K562 (cell line): ENCODE measurements around the gene TRAPPC1. TPM values are rescaled to one million over a fixed set of nuclear protein-coding genes. Genes with fewer than 3 reads are reported as not detected.
A peak's percentile ranks its signal among the peaks of the same experiment; 100 is the strongest.

Experiments used
- ATAC-seq: fragments of 200-7000 bp; cut with Tn5 transposase; 3 replicates; pipeline ENCODE4 v1.9.1; 2020; ENCODE audit warnings: moderate library complexity
- BruUV-seq: library from RNA; stranded (reverse); fragments of 400-500 nt; replicated peaks from 2 replicates; lab custom pipeline; 2021; lab: Mats Ljungman, UMichigan
- CTCF ChIA-PET: fragments of 300-600 bp; formaldehyde crosslinking; extraction: SDS; loops from one replicate; lab custom pipeline; 2021; ENCODE audit warnings: low intra/inter-chr PET ratio; lab: Yijun Ruan, JAX
- POLR2A ChIA-PET: fragments of 300-600, 350-650 bp; sonication (Branson Sonifier 250); formaldehyde crosslinking; extraction: SDS; loops from one replicate; lab custom pipeline; 2021; ENCODE audit warnings: antibody characterized with exemption, inconsistent platforms; lab: Yijun Ruan, JAX
- DNase-seq, 4 experiments: peaks; one replicate each; pipeline versions ENCODE4 v3.0.0 to v3.0.0-alpha.2; 2011 to 2018; ENCODE audit warnings: low spot score in 3 of 4, mixed read lengths in 3 of 4; ENCODE audit errors: extremely low read depth in 1 of 4
- FAIRE-seq: peaks from 2 replicates; lab custom pipeline; 2011; peaks lifted over from hg19 to GRCh38; lab: Jason Lieb, UNC
- H2AFZ ChIP-seq: 2 replicates; pipeline ENCODE4 v1.6.0; 2011; ENCODE audit warnings: low read depth, low read length, control low read depth, inconsistent platforms
- H3K27ac ChIP-seq: fragments of 200-600 bp; 3 replicates; pipeline ENCODE4 v1.8.0; 2011; ENCODE audit warnings: low read depth, mild to moderate bottlenecking, control low read depth, inconsistent platforms, low read length, moderate library complexity, mixed read lengths; ENCODE audit errors: extremely low read depth
- H3K27me3 ChIP-seq, 2 experiments: fragments of 300-600 bp in 1 of 2; 2 replicates in 1 of 2; 3 replicates in 1 of 2; pipeline versions ENCODE4 v1.6.0 to v1.8.0; 2011; ENCODE audit warnings: inconsistent platforms in 2 of 2, low read length in 2 of 2, mild to moderate bottlenecking in 1 of 2, mixed read lengths in 1 of 2, moderate library complexity in 1 of 2; ENCODE audit not compliant: control insufficient read depth in 2 of 2, insufficient read depth in 2 of 2
- H3K36me3 ChIP-seq: fragments of 300-600 bp; 3 replicates; pipeline ENCODE4 v1.8.0; 2011; ENCODE audit warnings: mild to moderate bottlenecking, low read length, inconsistent platforms; ENCODE audit not compliant: control insufficient read depth, insufficient read depth
- H3K4me1 ChIP-seq, 2 experiments: fragments of 200-600 bp in 1 of 2; replicated peaks in 1 of 2; 2 replicates in 1 of 2; 3 replicates in 1 of 2; pipeline versions ENCODE4 v1.5.1 to v1.8.0; 2011; ENCODE audit warnings: inconsistent platforms in 2 of 2, low read length in 2 of 2, mild to moderate bottlenecking in 1 of 2, mixed read lengths in 1 of 2, moderate library complexity in 1 of 2; ENCODE audit not compliant: control insufficient read depth in 2 of 2, insufficient read depth in 2 of 2
- H3K4me2 ChIP-seq: 2 replicates; pipeline ENCODE4 v1.6.1; 2011; ENCODE audit warnings: low read length, control low read depth, inconsistent platforms, mixed read lengths; ENCODE audit not compliant: insufficient read depth
- H3K4me3 ChIP-seq: fragments of 200-600 bp; sonication (generic), shearing (Covaris generic); 2 replicates; pipeline ENCODE4 v1.5.1; 2016; ENCODE audit warnings: control low read depth, inconsistent platforms
- H3K79me2 ChIP-seq: fragments of 200-600 bp; 3 replicates; pipeline ENCODE4 v1.8.0; 2011; ENCODE audit warnings: low read length, inconsistent platforms; ENCODE audit not compliant: control insufficient read depth, insufficient read depth
- H3K9ac ChIP-seq, 2 experiments: 2 replicates each; pipeline versions ENCODE4 v1.6.0 to v1.6.1; 2011; ENCODE audit warnings: low read depth in 2 of 2, low read length in 2 of 2, control low read depth in 1 of 2, inconsistent platforms in 1 of 2, mild to moderate bottlenecking in 1 of 2, mixed read lengths in 1 of 2; ENCODE audit not compliant: insufficient read depth in 1 of 2
- H3K9me1 ChIP-seq: one replicate; pipeline ENCODE4 v1.6.0; 2011; ENCODE audit warnings: inconsistent platforms, mild to moderate bottlenecking, low read length, moderate library complexity; ENCODE audit not compliant: control insufficient read depth, insufficient read depth
- H3K9me3 ChIP-seq: replicated peaks from 2 replicates; pipeline ENCODE4 v1.5.1; 2011; ENCODE audit warnings: low read depth, low read length, inconsistent platforms; ENCODE audit not compliant: control insufficient read depth, insufficient read depth
- H4K20me1 ChIP-seq: replicated peaks from 2 replicates; pipeline ENCODE4 v1.6.1; 2011; ENCODE audit warnings: low read length, inconsistent platforms, mixed read lengths; ENCODE audit not compliant: control insufficient read depth, insufficient read depth
- HINFP ChIP-seq: fragments of 450-650 bp; conservative IDR thresholded peaks from 2 replicates; pipeline ENCODE4 v1.6.1; 2016; ENCODE audit warnings: missing genetic modification characterization, low read depth, mild to moderate bottlenecking, control low read depth, missing compliant biosample characterization
- MTA2 ChIP-seq: fragments of 450-650 bp; IDR thresholded peaks from 2 replicates; pipeline ENCODE4 v1.6.1; 2016; ENCODE audit warnings: low read depth
- PTTG1 ChIP-seq: fragments of 450-650 bp; IDR thresholded peaks from 2 replicates; pipeline ENCODE4 v1.6.1; 2016; ENCODE audit warnings: low read depth, mild to moderate bottlenecking, missing genetic modification characterization, missing compliant biosample characterization
- ZBTB9 ChIP-seq: fragments of 450-650 bp; formaldehyde crosslinking; IDR thresholded peaks from 2 replicates; pipeline ENCODE4 v1.4.0; 2020; ENCODE audit warnings: mild to moderate bottlenecking, moderate library complexity
- ZNF232 ChIP-seq: sonication (generic); formaldehyde crosslinking; IDR thresholded peaks from 2 replicates; pipeline ENCODE4 v1.8.0; 2022; ENCODE audit warnings: mild to moderate bottlenecking, missing genetic modification reagents
- WGBS: fragments of 100-300 bp; shearing (Covaris generic); methylation state at CpG from one replicate; pipeline ENCODE4 v1.1.6; 2016; ENCODE audit warnings: low coverage, mixed read lengths; ENCODE audit not compliant: insufficient coverage; ENCODE audit errors: missing lambda C conversion rate; 5-methylcytosine and 5-hydroxymethylcytosine counted together
- in situ Hi-C: fragments of 300-500 bp; cut with MboI; formaldehyde crosslinking; loops from 4 replicates; pipeline ENCODE4 v1.15.0; 2018; ENCODE audit warnings: inconsistent platforms, mixed read lengths
- intact Hi-C: fragments of 100-400 bp; cut with micrococcal nuclease; formaldehyde crosslinking; loops from 2 replicates; pipeline ENCODE4 v1.14.2; 2022
- polyA plus RNA-seq, 8 experiments: library from polyadenylated mRNA; depleted of rRNA in 4 of 8; stranded (reverse) in 5 of 8; unstranded in 3 of 8; fragments of >200 nt; fragmentation: Nextera tagmentation in 2 of 8; fragmentation: Illumina TruSeq in 1 of 8; extraction: Ambion mirVana in 2 of 8; extraction: Trizol in 1 of 8; gene quantifications; 2 replicates each; pipeline versions ENCODE4 v1.2.1 to v1.2.3, GENCODE V29; 2011 to 2014; ENCODE audit warnings: inconsistent platforms in 1 of 8, missing spikeins in 1 of 8
- total RNA-seq, 7 experiments: library from RNA; depleted of rRNA in 6 of 7; stranded (reverse); fragments of >200 nt in 6 of 7; fragmentation: Illumina TruSeq in 2 of 7; extraction: Trizol in 2 of 7; gene quantifications; 2 replicates each; pipeline versions ENCODE4 v1.2.1 to v1.2.3, GENCODE V29; 2011 to 2021; ENCODE audit warnings: low replicate concordance in 1 of 7
- TF ChIP-seq, protein P1 (sequence below): fragments of 450-650 bp; IDR thresholded peaks from 2 replicates; pipeline ENCODE4 v1.7.0; 2016; ENCODE audit warnings: borderline replicate concordance
- TF ChIP-seq, protein P2 (sequence below), 2 experiments: IDR thresholded peaks in 1 of 2; conservative IDR thresholded peaks in 1 of 2; 2 replicates each; pipeline ENCODE4 v1.6.1; 2016; ENCODE audit warnings: low read depth in 2 of 2, mild to moderate bottlenecking in 1 of 2, missing compliant biosample characterization in 1 of 2, missing genetic modification characterization in 1 of 2, moderate library complexity in 1 of 2
- TF ChIP-seq, protein P3 (sequence below), 2 experiments: fragments of 450-650 bp; conservative IDR thresholded peaks; 2 replicates each; pipeline ENCODE4 v1.6.1; 2017; ENCODE audit warnings: mild to moderate bottlenecking in 2 of 2, moderate library complexity in 2 of 2

The TRAPPC1 gene
- total and polyA plus RNA-seq, 9 of the 15 experiments (the other 6 are each of a cell fraction or from before 2014, with no cell fraction given), result 11.7 to 82.8 (median 36.2) TPM

DNA sequence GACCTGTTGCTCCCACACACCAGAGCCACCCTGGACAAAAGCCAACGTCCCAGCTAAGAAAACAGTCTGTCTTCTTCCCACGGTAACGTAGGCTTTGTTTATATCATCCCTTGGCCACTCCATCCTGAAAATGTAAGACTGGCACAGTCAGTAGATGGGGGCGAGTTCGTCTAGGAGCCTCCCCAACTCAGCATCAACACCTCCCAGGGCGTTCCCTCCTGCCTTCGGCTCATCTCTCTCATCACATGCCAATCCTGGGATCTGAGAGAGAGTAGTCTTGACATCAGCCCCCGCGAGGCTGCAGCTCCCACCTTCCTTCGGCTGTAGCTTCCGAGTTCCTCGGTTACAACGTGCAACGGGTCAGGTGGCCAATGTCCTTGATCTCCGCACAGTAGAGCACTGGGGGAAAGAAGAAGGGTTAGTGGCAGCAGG is 16.6 kb downstream of the TRAPPC1 start:
- Histone ChIP-seq H3K27me3 (no peaks in the 10 kb centered on the region), H3K4me2 (peak overlapping the region; percentile 87), H3K36me3 (peaks cover 16% of the 10 kb centered on the region; the same call in 2 of the 3 replicates), H3K4me3 (peak overlapping the region; percentile 46), H3K4me1 (peaks cover 18 to 24% of the 10 kb centered on the region in 2 experiments; a peak in 4 of 5 replicates), H2AFZ (peak overlapping the region; percentile 89), H3K79me2 (peaks cover 8% of the 10 kb centered on the region; the same call in 1 of the 3 replicates), H3K9ac (peak overlapping the region; percentile 46 to 92), H3K9me1 (no peaks in the 10 kb centered on the region), H3K9me3 (no peaks in the 10 kb centered on the region), H4K20me1 (no peaks in the 10 kb centered on the region), H3K27ac (peak overlapping the region; percentile 88; the same call in 2 of the 3 replicates)
- ATAC-seq (peak; percentile 58), DNase-seq (no peak), FAIRE-seq (no peak)
- ChIA-PET CTCF (interaction anchor here (0.7 to 3.9 kb wide), 2 partner anchors 74 to 84 kb away, joined by 5 to 52 read pairs; no protein-coding TSS in a partner anchor), POLR2A (interaction anchor here (0.7 to 1.7 kb wide), 3 partner anchors 14 to 289 kb away, joined by 3 to 8 read pairs (median 5); partner anchors contain the start of genes CNTROB and TRAPPC1)
- BruUV-seq, result TSS peak; percentile 72
- 0% methylated on average over 8 of the region's 15 CpGs for WGBS
- intact Hi-C loops (no loop called here), in situ Hi-C loops (loop anchor here (5.0 kb wide), 1 partner anchor 72 kb away; no protein-coding TSS in a partner anchor)
- no peak for TF ChIP-seq MTA2
- TF ChIP-seq PTTG1 (tag), result no peak
- TF ChIP-seq, protein P1, sequence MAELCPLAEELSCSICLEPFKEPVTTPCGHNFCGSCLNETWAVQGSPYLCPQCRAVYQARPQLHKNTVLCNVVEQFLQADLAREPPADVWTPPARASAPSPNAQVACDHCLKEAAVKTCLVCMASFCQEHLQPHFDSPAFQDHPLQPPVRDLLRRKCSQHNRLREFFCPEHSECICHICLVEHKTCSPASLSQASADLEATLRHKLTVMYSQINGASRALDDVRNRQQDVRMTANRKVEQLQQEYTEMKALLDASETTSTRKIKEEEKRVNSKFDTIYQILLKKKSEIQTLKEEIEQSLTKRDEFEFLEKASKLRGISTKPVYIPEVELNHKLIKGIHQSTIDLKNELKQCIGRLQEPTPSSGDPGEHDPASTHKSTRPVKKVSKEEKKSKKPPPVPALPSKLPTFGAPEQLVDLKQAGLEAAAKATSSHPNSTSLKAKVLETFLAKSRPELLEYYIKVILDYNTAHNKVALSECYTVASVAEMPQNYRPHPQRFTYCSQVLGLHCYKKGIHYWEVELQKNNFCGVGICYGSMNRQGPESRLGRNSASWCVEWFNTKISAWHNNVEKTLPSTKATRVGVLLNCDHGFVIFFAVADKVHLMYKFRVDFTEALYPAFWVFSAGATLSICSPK, result no peak
- TF ChIP-seq, protein P2, sequence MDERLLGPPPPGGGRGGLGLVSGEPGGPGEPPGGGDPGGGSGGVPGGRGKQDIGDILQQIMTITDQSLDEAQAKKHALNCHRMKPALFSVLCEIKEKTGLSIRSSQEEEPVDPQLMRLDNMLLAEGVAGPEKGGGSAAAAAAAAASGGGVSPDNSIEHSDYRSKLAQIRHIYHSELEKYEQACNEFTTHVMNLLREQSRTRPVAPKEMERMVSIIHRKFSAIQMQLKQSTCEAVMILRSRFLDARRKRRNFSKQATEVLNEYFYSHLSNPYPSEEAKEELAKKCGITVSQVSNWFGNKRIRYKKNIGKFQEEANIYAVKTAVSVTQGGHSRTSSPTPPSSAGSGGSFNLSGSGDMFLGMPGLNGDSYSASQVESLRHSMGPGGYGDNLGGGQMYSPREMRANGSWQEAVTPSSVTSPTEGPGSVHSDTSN (CRISPR knock-in tag; IDR thresholded peaks at IDR 0.05; ENCODE audit: low read depth), result no peak
- TF ChIP-seq, protein P2 (tag; conservative IDR thresholded peaks at IDR 0.05; ENCODE audit: low read depth), result no peak
- 0 out of 2 replicates have a peak, but pooled peaks have one; percentile 37 for TF ChIP-seq ZNF232
- no peak for TF ChIP-seq HINFP (tag)
- TF ChIP-seq, protein P3, sequence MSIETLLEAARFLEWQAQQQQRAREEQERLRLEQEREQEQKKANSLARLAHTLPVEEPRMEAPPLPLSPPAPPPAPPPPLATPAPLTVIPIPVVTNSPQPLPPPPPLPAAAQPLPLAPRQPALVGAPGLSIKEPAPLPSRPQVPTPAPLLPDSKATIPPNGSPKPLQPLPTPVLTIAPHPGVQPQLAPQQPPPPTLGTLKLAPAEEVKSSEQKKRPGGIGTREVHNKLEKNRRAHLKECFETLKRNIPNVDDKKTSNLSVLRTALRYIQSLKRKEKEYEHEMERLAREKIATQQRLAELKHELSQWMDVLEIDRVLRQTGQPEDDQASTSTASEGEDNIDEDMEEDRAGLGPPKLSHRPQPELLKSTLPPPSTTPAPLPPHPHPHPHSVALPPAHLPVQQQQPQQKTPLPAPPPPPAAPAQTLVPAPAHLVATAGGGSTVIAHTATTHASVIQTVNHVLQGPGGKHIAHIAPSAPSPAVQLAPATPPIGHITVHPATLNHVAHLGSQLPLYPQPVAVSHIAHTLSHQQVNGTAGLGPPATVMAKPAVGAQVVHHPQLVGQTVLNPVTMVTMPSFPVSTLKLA (conservative IDR thresholded peaks at IDR 0.05), result peak in 1 of 2 experiments; percentile 6; a peak in 1 of 4 replicates
- TF ChIP-seq ZBTB9 (CRISPR knock-in tag), result no peak
